IMR-90 (cell line): ENCODE results near the gene CHD6. TPM values are rescaled to one million over a fixed set of nuclear protein-coding genes. Genes with fewer than 3 reads are reported as not detected.

Experiments
- ATAC-seq: fragments of 200-7000 bp; cut with Tn5 transposase; 2 replicates; pipeline ENCODE4 v1.9.1; 2020; ENCODE audit warnings: low read depth, mild to moderate bottlenecking, moderate library complexity
- BruUV-seq: library from RNA; stranded (reverse); fragments of 400-500 nt; replicated peaks from 2 replicates; lab custom pipeline; 2021; lab: Mats Ljungman, UMichigan
- CTCF ChIA-PET: fragments of 300-600 bp; formaldehyde crosslinking; extraction: SDS; loops from one replicate; lab custom pipeline; 2021; ENCODE audit warnings: antibody characterized with exemption; lab: Yijun Ruan, JAX
- POLR2A ChIA-PET: fragments of 300-600 bp; sonication (Branson Sonifier 250); formaldehyde crosslinking; loops from one replicate; lab custom pipeline; 2022; ENCODE audit warnings: antibody characterized with exemption; ENCODE audit not compliant: unreplicated experiment; lab: Charles Lee
- DNase-seq: peaks from one replicate; pipeline ENCODE4 v3.0.0; 2013
- H2AFZ ChIP-seq: replicated peaks from 2 replicates; pipeline ENCODE3; 2013; ENCODE audit warnings: low read length, mild to moderate bottlenecking; ENCODE audit not compliant: poor library complexity
- H2AK5ac ChIP-seq: 2 replicates; pipeline ENCODE4 v1.6.1; 2013; ENCODE audit warnings: low read depth, low read length, inconsistent platforms
- H2AK9ac ChIP-seq: replicated peaks from 2 replicates; pipeline ENCODE3; 2013; ENCODE audit warnings: mild to moderate bottlenecking, low read depth, low read length, moderate library complexity; ENCODE audit not compliant: poor library complexity
- H2BK120ac ChIP-seq: 2 replicates; pipeline ENCODE4 v1.6.1; 2013; ENCODE audit warnings: low read depth, low read length, inconsistent platforms
- H2BK15ac ChIP-seq: 3 replicates; pipeline ENCODE4 v1.6.1; 2013; ENCODE audit warnings: low read depth, low read length, inconsistent platforms
- H2BK20ac ChIP-seq: 2 replicates; pipeline ENCODE4 v1.6.1; 2013; ENCODE audit warnings: low read depth, mild to moderate bottlenecking, inconsistent platforms, low read length, moderate library complexity
- H2BK5ac ChIP-seq: 2 replicates; pipeline ENCODE4 v1.6.1; 2013; ENCODE audit warnings: mild to moderate bottlenecking, low read depth, low read length, inconsistent platforms; ENCODE audit not compliant: poor library complexity, severe bottlenecking
- H3K14ac ChIP-seq: replicated peaks from 2 replicates; pipeline ENCODE4 v1.6.1; 2013; ENCODE audit warnings: low read depth, low read length, inconsistent platforms
- H3K18ac ChIP-seq: 2 replicates; pipeline ENCODE4 v1.6.1; 2013; ENCODE audit warnings: low read depth, low read length, control low read depth
- H3K23ac ChIP-seq: 2 replicates; pipeline ENCODE4 v1.6.1; 2013; ENCODE audit warnings: low read depth, low read length, inconsistent platforms
- H3K27ac ChIP-seq: 2 replicates; pipeline ENCODE4 v1.5.1; 2013; ENCODE audit warnings: mild to moderate bottlenecking, control low read depth, low read length; ENCODE audit not compliant: insufficient read depth
- H3K27me3 ChIP-seq: 2 replicates; pipeline ENCODE4 v1.6.1; 2013; ENCODE audit warnings: low read length; ENCODE audit not compliant: control insufficient read depth, insufficient read depth
- H3K36me3 ChIP-seq: 2 replicates; pipeline ENCODE4 v1.6.1; 2013; ENCODE audit warnings: low read length, mixed read lengths; ENCODE audit not compliant: control insufficient read depth, insufficient read depth
- H3K4ac ChIP-seq: 2 replicates; pipeline ENCODE4 v1.6.1; 2013; ENCODE audit warnings: low read depth, low read length, inconsistent platforms
- H3K4me1 ChIP-seq: 2 replicates; pipeline ENCODE4 v1.6.1; 2013; ENCODE audit warnings: low read length, mixed read lengths; ENCODE audit not compliant: control insufficient read depth, insufficient read depth
- H3K4me2 ChIP-seq: 2 replicates; pipeline ENCODE4 v1.6.1; 2013; ENCODE audit warnings: low read depth, mild to moderate bottlenecking, control low read depth, low read length, moderate library complexity
- H3K4me3 ChIP-seq: 2 replicates; pipeline ENCODE4 v1.5.1; 2013; ENCODE audit warnings: low read depth, mild to moderate bottlenecking, control low read depth, low read length, moderate library complexity; ENCODE audit not compliant: insufficient read depth
- H3K56ac ChIP-seq: 2 replicates; pipeline ENCODE4 v1.6.1; 2013; ENCODE audit warnings: low read length, inconsistent platforms; ENCODE audit not compliant: insufficient read depth; ENCODE audit errors: extremely low read depth
- H3K79me1 ChIP-seq, 2 experiments: 2 replicates each; pipeline ENCODE4 v1.6.1; 2013; ENCODE audit warnings: low read length in 2 of 2, inconsistent platforms in 1 of 2, low read depth in 1 of 2
- H3K9ac ChIP-seq: 2 replicates; pipeline ENCODE4 v1.6.1; 2013; ENCODE audit warnings: low read depth, low read length, control low read depth
- H3K9me1 ChIP-seq: 2 replicates; pipeline ENCODE4 v1.6.1; 2013; ENCODE audit warnings: low read length, inconsistent platforms; ENCODE audit not compliant: insufficient read depth
- H3K9me3 ChIP-seq: 2 replicates; pipeline ENCODE4 v1.6.1; 2013; ENCODE audit warnings: low read length; ENCODE audit not compliant: control insufficient read depth, insufficient read depth
- H4K20me1 ChIP-seq: 2 replicates; pipeline ENCODE4 v1.6.1; 2013; ENCODE audit warnings: low read length, inconsistent platforms; ENCODE audit not compliant: insufficient read depth
- H4K5ac ChIP-seq: 2 replicates; pipeline ENCODE4 v1.6.1; 2013; ENCODE audit warnings: mild to moderate bottlenecking, low read depth, low read length, control low read depth
- H4K8ac ChIP-seq, 2 experiments: 2 replicates each; pipeline ENCODE4 v1.6.1; 2013; ENCODE audit warnings: low read depth in 2 of 2, low read length in 2 of 2, control low read depth in 1 of 2, inconsistent platforms in 1 of 2
- H4K91ac ChIP-seq: 2 replicates; pipeline ENCODE4 v1.6.1; 2013; ENCODE audit warnings: low read depth, low read length, inconsistent platforms; ENCODE audit not compliant: insufficient read depth
- BHLHE40 ChIP-seq: fragments of 150-350 bp; IDR thresholded peaks from 2 replicates; pipeline ENCODE4 v1.6.1; 2016; ENCODE audit warnings: mild to moderate bottlenecking, low read depth, low read length
- CHD1 ChIP-seq: IDR thresholded peaks from 2 replicates; pipeline ENCODE4 v1.6.1; 2012; ENCODE audit warnings: low read depth, low read length, improper control_type of control experiment
- FOS ChIP-seq: fragments of 150-350 bp; IDR thresholded peaks from 2 replicates; pipeline ENCODE4 v1.6.1; 2016; ENCODE audit warnings: low read depth, low read length
- MAZ ChIP-seq: IDR thresholded peaks from 2 replicates; pipeline ENCODE4 v1.6.1; 2012; ENCODE audit warnings: low read depth, mild to moderate bottlenecking, low read length, improper control_type of control experiment, moderate library complexity, borderline replicate concordance
- MXI1 ChIP-seq: IDR thresholded peaks from 2 replicates; pipeline ENCODE4 v1.6.1; 2012; ENCODE audit warnings: low read depth, mild to moderate bottlenecking, low read length, moderate library complexity, borderline replicate concordance
- NFE2L2 ChIP-seq: fragments of 150-350 bp; IDR thresholded peaks from 2 replicates; pipeline ENCODE4 v1.6.1; 2016; ENCODE audit warnings: low read depth, mild to moderate bottlenecking, low read length
- RAD21 ChIP-seq: IDR thresholded peaks from 2 replicates; pipeline ENCODE4 v1.6.1; 2012; ENCODE audit warnings: low read length, improper control_type of control experiment
- RCOR1 ChIP-seq: IDR thresholded peaks from 2 replicates; pipeline ENCODE4 v1.6.1; 2012; ENCODE audit warnings: mild to moderate bottlenecking, low read length, improper control_type of control experiment; ENCODE audit not compliant: insufficient replicate concordance
- RFX5 ChIP-seq: IDR thresholded peaks from 2 replicates; pipeline ENCODE4 v1.8.0; 2012; ENCODE audit warnings: low read depth, mild to moderate bottlenecking, low read length, moderate library complexity
- WGBS, 2 experiments: methylation state at CpG; one replicate each; pipeline versions ENCODE4 v1.1.5 to v1.1.7; 2013; ENCODE audit warnings: missing lambda C conversion rate in 2 of 2; ENCODE audit not compliant: insufficient read length in 1 of 2; ENCODE audit errors: extremely low coverage in 2 of 2; 5-methylcytosine and 5-hydroxymethylcytosine counted together
- dilution Hi-C: fragments of 300-500 bp; cut with HindIII; formaldehyde crosslinking; loops from one replicate; pipeline ENCODE4 v1.14.3; 2018; ENCODE audit warnings: low sequenced_read_pairs; ENCODE audit not compliant: unreplicated experiment
- in situ Hi-C: fragments of 300-500 bp; cut with MboI; formaldehyde crosslinking; loops from 3 replicates; pipeline ENCODE4 v1.14.3; 2019; ENCODE audit warnings: low sequenced_read_pairs, inconsistent platforms, mixed read lengths
- intact Hi-C: fragments of 100-400 bp; cut with micrococcal nuclease; formaldehyde crosslinking; loops from 2 replicates; pipeline ENCODE4 v1.10.0; 2022
- polyA plus RNA-seq, 3 experiments: library from polyadenylated mRNA; depleted of rRNA; stranded (reverse); fragments of >200 nt; gene quantifications; 2 replicates each; pipeline ENCODE4 v1.2.3, GENCODE V29; 2012; ENCODE audit warnings: low replicate concordance in 1 of 3
- total RNA-seq: library from RNA; depleted of rRNA; stranded (reverse); fragments of >200 nt; gene quantifications from 2 replicates; pipeline ENCODE4 v1.2.3, GENCODE V29; 2012
- TF ChIP-seq, protein P1 (sequence below): fragments of 150-350 bp; IDR thresholded peaks from 2 replicates; pipeline ENCODE4 v1.6.1; 2016; ENCODE audit warnings: low read depth, mild to moderate bottlenecking, low read length, moderate library complexity, borderline replicate concordance
- TF ChIP-seq, protein P2 (sequence below): fragments of 150-350 bp; IDR thresholded peaks from 2 replicates; pipeline ENCODE4 v1.6.1; 2017; ENCODE audit warnings: mild to moderate bottlenecking, antibody characterized with exemption, low read length, low read depth

The CHD6 gene
- total and polyA plus RNA-seq, 2 of the 4 experiments (the other 2 are of a cell fraction): 8.8 to 26.7 TPM

DNA sequence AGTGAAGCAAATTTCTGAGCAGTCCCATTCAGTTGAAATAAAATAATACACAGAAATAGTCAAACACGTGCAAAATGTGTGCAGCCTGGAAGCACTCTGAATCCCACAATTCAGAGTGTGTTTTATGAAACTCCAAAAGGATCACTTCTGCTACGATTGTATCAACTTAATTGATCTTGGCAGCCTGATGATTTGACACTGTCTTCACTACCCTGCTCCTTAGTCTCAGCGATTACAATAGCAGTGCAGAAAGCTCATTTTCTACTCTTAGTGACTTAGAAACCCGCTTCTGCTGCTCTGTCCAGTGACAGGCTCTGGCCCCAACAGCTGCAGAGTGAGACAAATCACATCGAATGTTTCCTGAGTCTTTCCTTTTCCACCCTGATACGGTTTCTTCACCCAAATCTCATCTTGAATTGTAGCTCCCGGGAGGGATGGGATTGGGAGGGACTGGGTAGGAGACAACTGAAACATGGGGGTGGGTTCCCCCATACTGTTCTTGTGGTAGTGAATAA is 235.3 kb downstream of the CHD6 start (continued):
- TF ChIP-seq, protein P1, sequence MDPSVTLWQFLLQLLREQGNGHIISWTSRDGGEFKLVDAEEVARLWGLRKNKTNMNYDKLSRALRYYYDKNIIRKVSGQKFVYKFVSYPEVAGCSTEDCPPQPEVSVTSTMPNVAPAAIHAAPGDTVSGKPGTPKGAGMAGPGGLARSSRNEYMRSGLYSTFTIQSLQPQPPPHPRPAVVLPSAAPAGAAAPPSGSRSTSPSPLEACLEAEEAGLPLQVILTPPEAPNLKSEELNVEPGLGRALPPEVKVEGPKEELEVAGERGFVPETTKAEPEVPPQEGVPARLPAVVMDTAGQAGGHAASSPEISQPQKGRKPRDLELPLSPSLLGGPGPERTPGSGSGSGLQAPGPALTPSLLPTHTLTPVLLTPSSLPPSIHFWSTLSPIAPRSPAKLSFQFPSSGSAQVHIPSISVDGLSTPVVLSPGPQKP: no peak
- TF ChIP-seq RAD21: no peak

DNA sequence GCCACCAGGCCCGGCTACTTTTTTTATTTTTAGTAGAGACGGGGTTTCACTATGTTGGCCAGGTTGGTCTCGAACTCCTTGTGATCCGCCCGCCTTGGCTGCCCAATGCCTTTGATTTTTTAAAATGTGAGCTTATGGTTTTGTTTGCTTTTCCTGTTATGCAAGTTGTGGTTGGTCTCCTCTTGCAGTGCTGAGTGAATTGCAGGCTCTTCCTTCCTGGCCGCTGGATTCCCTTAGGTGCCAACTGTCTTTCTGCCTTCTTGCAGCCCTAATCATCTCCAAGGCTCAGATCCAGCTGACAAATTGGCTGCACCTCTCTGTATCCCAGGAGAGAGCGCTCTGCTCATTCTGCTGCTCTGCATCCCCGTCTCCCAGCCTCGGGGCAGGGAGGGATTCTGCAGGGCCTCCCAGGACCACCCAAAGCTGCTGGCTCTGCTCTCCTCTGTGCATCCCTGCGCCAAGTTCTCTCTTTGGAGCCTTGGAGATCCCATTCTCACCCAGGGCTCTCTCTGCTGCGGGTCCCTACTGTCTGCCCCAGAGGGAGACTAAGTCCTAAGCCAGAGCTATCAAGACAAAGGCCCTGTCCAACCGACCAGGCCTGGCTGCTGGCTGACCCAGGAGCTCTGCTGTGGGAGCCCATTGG is 237.5 kb downstream of the CHD6 start:
- H3K27ac ChIP-seq: no peak overlapping the region
- H2AFZ ChIP-seq: no peak overlapping the region
- H3K4me1 ChIP-seq: no peaks in the 10 kb centered on the region
- no peak overlapping the region for H3K9ac ChIP-seq
- dilution Hi-C loops (no loop called here), in situ Hi-C loops (no loop called here), intact Hi-C loops (no loop called here)
- H3K27me3 ChIP-seq: peaks cover 27% of the 10 kb centered on the region
- CTCF ChIA-PET: no interaction called here
- H3K18ac ChIP-seq: no peak overlapping the region
- no peak overlapping the region for H2BK20ac ChIP-seq
- no peak overlapping the region for H3K56ac ChIP-seq
- no peaks in the 10 kb centered on the region for H3K9me3 ChIP-seq
- H4K20me1 ChIP-seq: no peaks in the 10 kb centered on the region
- DNase-seq: no peak
- H2AK5ac ChIP-seq: no peak overlapping the region
- H2BK5ac ChIP-seq: no peak overlapping the region
- no peak overlapping the region for H3K4me2 ChIP-seq
- H2AK9ac ChIP-seq: peak overlapping the region; percentile 50
- H3K4me3 ChIP-seq: no peak overlapping the region
- H4K5ac ChIP-seq: no peak overlapping the region
- no peak overlapping the region for H4K91ac ChIP-seq
- no peak overlapping the region for H4K8ac ChIP-seq
- H3K14ac ChIP-seq: no peak overlapping the region
- no peak overlapping the region for H3K23ac ChIP-seq
- H3K4ac ChIP-seq: no peak overlapping the region
- no peaks in the 10 kb centered on the region for H3K79me1 ChIP-seq
- WGBS, 2 experiments: 37% methylated on average over 3 of the region's 12 CpGs; no CpG with 5 or more reads in 1 of the 2 experiments
- no peaks in the 10 kb centered on the region for H3K36me3 ChIP-seq
- POLR2A ChIA-PET: no interaction called here
- H2BK15ac ChIP-seq: no peak overlapping the region
- no TSS peak for BruUV-seq
- no peaks in the 10 kb centered on the region for H3K9me1 ChIP-seq
- no peak overlapping the region for H2BK120ac ChIP-seq
- ATAC-seq: no peak
- TF ChIP-seq RAD21 (no peak), NFE2L2 (no peak), RFX5 (no peak), FOS (no peak), MXI1 (no peak), BHLHE40 (no peak), CHD1 (no peak), RCOR1 (no peak), MAZ (no peak)
- TF ChIP-seq, protein P2, sequence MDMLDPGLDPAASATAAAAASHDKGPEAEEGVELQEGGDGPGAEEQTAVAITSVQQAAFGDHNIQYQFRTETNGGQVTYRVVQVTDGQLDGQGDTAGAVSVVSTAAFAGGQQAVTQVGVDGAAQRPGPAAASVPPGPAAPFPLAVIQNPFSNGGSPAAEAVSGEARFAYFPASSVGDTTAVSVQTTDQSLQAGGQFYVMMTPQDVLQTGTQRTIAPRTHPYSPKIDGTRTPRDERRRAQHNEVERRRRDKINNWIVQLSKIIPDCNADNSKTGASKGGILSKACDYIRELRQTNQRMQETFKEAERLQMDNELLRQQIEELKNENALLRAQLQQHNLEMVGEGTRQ: no peak
- TF ChIP-seq, protein P1: no peak
